Peyer's patch (tissue), 4 donors: ENCODE data around the gene KCNK10. TPM values are rescaled to one million over a fixed set of nuclear protein-coding genes. Genes with fewer than 3 reads are reported as not detected.

Experiments
- DNase-seq, 3 donors: peaks; one replicate each; pipeline ENCODE4 v3.0.0-alpha.2; 2017 to 2019
- H3K27ac ChIP-seq, 4 donors: fragments of 200-600 bp; sonication (generic); one replicate each; pipeline ENCODE4 v1.5.1; 2016 to 2019
- H3K27me3 ChIP-seq, 2 donors: fragments of 200-600 bp; sonication (generic); one replicate each; pipeline ENCODE4 v1.5.1; 2019
- H3K36me3 ChIP-seq, 3 donors: fragments of 200-600 bp; sonication (generic); one replicate each; pipeline ENCODE4 v1.5.1; 2016 to 2019
- H3K4me1 ChIP-seq, 4 donors: fragments of 200-600 bp; sonication (generic); one replicate each; pipeline ENCODE4 v1.5.1; 2016 to 2019
- H3K4me3 ChIP-seq, 4 donors: fragments of 200-600 bp; sonication (generic); 1 replicate in 3 of 4; 2 replicates in 1 of 4; pipeline ENCODE4 v1.5.1; 2016 to 2019; ENCODE audit warnings: mild to moderate bottlenecking in 1 of 4
- H3K9me3 ChIP-seq, 4 donors: fragments of 200-600 bp; sonication (generic); one replicate each; pipeline ENCODE4 v1.5.1; 2016 to 2019; ENCODE audit warnings: mild to moderate bottlenecking in 1 of 4
- POLR2A ChIP-seq, 2 donors: fragments of 450-650 bp; IDR thresholded peaks; one replicate each; pipeline ENCODE4 v1.5.1; 2017; ENCODE audit warnings: antibody characterized with exemption in 2 of 2, mild to moderate bottlenecking in 2 of 2, moderate library complexity in 2 of 2
- total RNA-seq, 4 donors: library from RNA; depleted of rRNA; stranded (reverse); fragments of >200 nt; gene quantifications; one replicate each; pipeline ENCODE4 v1.1.0, GENCODE V29; 2016
- TF ChIP-seq, protein P1 (sequence below), 6 experiments: fragments of 450-650 bp in 4 of 6; fragments of 200-600 bp in 2 of 6; sonication (generic) in 1 of 6; IDR thresholded peaks; one replicate each; pipeline ENCODE4 v1.5.1; 2017 to 2019; ENCODE audit warnings: antibody characterized with exemption in 6 of 6, mild to moderate bottlenecking in 3 of 6, moderate library complexity in 1 of 6

KCNK10 gene
- total RNA-seq, 4 donors from 2014 or later = 0.70 to 9.9 (median 5.2) TPM

DNA sequence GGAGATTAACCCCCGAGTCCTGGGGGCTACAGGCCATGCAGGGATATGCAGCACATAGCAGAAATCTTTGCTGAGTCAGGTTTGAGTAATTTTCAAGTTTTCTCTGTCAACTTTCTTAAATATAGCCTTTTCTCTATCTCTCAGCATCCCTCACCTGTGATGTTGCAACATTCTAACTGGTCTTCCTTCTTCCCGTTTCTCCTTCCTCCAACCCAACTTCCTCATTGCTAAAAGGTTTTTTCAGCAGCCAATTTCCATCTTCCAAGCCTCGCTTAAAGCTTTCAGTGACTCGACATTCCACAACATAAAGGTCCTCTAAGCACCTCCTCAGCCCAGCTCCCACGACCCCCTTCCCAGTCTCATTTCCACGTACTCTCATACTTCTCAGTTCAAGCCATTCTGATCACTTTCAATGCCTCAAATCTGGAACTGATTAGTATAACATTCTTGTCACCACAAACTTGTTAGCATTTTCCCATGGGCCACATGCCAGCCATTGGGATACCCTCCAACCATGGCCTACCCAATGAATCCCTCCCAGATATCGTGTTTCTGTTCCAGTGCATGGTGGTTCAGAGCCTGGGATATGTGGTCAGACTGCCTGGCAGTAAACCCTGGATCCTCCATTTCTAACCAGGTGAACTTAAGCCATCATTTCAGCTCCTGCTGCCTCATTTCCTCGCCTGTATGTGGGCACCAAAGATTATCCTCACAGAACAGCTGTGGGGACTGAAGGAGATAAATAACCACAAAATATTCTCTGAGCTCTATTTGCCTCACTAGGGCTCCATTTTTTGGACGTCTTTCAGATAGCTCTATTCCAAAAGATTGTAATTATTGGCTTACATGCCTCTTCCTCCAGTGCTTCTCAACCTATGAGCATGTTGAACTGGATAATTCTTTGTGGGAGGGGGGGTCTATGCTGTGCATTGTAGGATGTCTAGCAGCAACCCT is 65.8 kb downstream of the KCNK10 start:
- no peaks in the 10 kb centered on the region for H3K36me3 ChIP-seq
- no peak overlapping the region for H3K27ac ChIP-seq
- no peaks in the 10 kb centered on the region for H3K27me3 ChIP-seq
- TF ChIP-seq, protein P1, sequence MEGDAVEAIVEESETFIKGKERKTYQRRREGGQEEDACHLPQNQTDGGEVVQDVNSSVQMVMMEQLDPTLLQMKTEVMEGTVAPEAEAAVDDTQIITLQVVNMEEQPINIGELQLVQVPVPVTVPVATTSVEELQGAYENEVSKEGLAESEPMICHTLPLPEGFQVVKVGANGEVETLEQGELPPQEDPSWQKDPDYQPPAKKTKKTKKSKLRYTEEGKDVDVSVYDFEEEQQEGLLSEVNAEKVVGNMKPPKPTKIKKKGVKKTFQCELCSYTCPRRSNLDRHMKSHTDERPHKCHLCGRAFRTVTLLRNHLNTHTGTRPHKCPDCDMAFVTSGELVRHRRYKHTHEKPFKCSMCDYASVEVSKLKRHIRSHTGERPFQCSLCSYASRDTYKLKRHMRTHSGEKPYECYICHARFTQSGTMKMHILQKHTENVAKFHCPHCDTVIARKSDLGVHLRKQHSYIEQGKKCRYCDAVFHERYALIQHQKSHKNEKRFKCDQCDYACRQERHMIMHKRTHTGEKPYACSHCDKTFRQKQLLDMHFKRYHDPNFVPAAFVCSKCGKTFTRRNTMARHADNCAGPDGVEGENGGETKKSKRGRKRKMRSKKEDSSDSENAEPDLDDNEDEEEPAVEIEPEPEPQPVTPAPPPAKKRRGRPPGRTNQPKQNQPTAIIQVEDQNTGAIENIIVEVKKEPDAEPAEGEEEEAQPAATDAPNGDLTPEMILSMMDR (IDR thresholded peaks at IDR 0.05) = no peak
- TF ChIP-seq POLR2A (IDR thresholded peaks at IDR 0.05) = no peak
- H3K9me3 ChIP-seq = no peaks in the 10 kb centered on the region
- H3K4me1 ChIP-seq = no peaks in the 10 kb centered on the region
- DNase-seq = no peak
- H3K4me3 ChIP-seq = no peak overlapping the region

DNA sequence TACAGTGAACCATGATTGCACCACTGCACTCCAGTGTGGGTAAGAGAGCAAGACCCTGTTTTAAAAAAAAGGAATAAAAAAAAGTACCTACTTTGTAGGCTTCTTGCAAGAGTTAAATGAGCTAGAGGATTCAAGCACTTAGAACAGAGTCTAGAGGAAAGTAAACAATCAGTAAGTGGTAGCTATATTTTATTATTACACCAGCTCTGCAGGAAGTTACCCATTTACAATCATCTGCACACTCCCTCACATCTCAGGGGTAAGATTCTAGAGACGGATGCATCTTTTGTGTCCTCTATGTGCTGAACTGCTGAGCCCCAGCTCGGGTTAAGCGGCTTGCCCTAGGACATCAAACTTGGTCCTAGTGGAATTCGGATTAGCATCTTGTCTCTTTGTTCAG is 67.3 kb downstream of the KCNK10 start:
- H3K27ac ChIP-seq = no peak overlapping the region
- no peak for DNase-seq
- H3K36me3 ChIP-seq = no peaks in the 10 kb centered on the region
- no peak overlapping the region for H3K4me3 ChIP-seq
- no peaks in the 10 kb centered on the region for H3K9me3 ChIP-seq
- no peaks in the 10 kb centered on the region for H3K4me1 ChIP-seq
- no peaks in the 10 kb centered on the region for H3K27me3 ChIP-seq
- TF ChIP-seq, protein P1 (IDR thresholded peaks at IDR 0.05) = no peak
- no peak for TF ChIP-seq POLR2A (IDR thresholded peaks at IDR 0.05)

DNA sequence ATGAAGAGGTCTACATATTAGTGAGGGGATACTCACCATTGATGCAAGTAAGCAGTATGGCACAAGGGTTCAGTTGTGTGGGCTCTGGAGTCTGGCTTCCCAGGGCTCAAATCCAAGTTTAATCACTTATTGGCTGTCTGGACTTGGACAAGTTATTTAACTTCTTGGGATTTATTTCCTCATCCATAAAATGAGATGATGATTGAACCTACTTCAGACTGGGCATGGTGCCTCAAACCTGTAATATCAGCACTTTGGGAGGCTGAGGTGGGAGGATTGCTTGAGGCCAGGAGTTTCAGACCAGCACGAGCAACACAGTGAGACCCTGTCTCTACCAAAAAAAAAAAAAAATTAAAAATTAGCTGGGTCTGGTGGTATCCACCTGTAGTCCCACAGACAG is 67.9 kb downstream of the KCNK10 start:
- Histone ChIP-seq H3K4me1 (no peaks in the 10 kb centered on the region), H3K27ac (no peak overlapping the region), H3K4me3 (no peak overlapping the region), H3K27me3 (no peaks in the 10 kb centered on the region), H3K36me3 (no peaks in the 10 kb centered on the region), H3K9me3 (no peaks in the 10 kb centered on the region)
- no peak for DNase-seq
- TF ChIP-seq, protein P1 (IDR thresholded peaks at IDR 0.05) = no peak
- TF ChIP-seq POLR2A (IDR thresholded peaks at IDR 0.05) = no peak

DNA sequence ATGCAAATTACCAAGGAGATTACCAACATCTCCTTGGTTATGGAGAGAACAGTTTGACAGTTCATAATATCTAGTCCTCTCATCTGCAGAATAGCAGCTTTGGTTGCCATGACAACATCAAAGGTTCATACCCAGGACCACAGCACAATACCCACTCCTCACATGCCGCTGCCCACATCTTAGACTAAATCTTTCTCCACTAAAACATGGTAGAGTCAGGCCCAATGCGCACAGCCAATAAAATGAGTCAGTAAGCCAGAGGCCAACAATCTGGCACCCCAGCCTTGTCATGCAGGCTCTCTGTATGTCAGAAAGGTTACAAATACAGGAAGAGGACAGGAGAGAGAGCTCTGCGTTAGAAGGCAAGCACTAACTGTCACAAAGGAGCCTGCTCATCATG is 70.6 kb downstream of the KCNK10 start:
- Histone ChIP-seq H3K9me3 (no peaks in the 10 kb centered on the region), H3K4me1 (no peaks in the 10 kb centered on the region), H3K4me3 (no peak overlapping the region), H3K27me3 (no peaks in the 10 kb centered on the region), H3K27ac (no peak overlapping the region), H3K36me3 (no peaks in the 10 kb centered on the region)
- TF ChIP-seq, protein P1 (IDR thresholded peaks at IDR 0.05) = no peak
- no peak for TF ChIP-seq POLR2A (IDR thresholded peaks at IDR 0.05)
- no peak for DNase-seq

DNA sequence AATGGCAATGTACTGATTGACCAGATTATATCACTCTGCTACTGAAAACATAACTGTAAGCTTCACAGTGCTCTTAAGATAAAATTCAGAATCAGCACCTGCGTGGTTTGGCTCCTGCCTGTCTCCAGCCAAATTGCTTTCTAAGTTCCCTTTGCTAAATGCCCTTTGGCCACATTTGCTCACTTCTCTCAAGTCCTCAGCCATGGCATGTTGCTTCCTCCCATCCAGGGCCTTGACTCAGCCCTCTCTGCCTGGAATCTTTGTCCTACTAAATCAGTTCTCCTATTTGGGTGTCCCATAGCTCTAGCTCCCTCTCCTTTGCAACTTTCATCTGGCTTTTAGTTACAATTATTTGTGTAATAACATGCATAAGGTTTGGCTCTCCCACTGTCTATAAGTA is 71.4 kb downstream of the KCNK10 start:
- H3K4me3 ChIP-seq = no peak overlapping the region
- no peak for DNase-seq
- H3K4me1 ChIP-seq = no peaks in the 10 kb centered on the region
- no peaks in the 10 kb centered on the region for H3K36me3 ChIP-seq
- H3K27me3 ChIP-seq = no peaks in the 10 kb centered on the region
- no peak for TF ChIP-seq POLR2A (IDR thresholded peaks at IDR 0.05)
- TF ChIP-seq, protein P1 (IDR thresholded peaks at IDR 0.05) = no peak
- H3K9me3 ChIP-seq = no peaks in the 10 kb centered on the region
- H3K27ac ChIP-seq = no peak overlapping the region
